GM23338 (cell line): ENCODE results near the gene NTMT2. TPM values are rescaled to one million over a fixed set of nuclear protein-coding genes. Genes with fewer than 3 reads are reported as not detected.

Source experiments
- ATAC-seq: fragments of 200-7000 bp; cut with Tn5 transposase; 3 replicates; pipeline ENCODE4 v1.9.1; 2020
- DNase-seq: peaks from one replicate; pipeline ENCODE4 v3.0.0-alpha.2; 2015; ENCODE audit warnings: low spot score
- H2AFZ ChIP-seq: fragments of 200-600 bp; sonication (generic); 2 replicates; pipeline ENCODE4 v1.8.0; 2016; ENCODE audit warnings: antibody characterized with exemption, mild to moderate bottlenecking, moderate library complexity
- H3F3A ChIP-seq: fragments of 200-600 bp; sonication (generic); replicated peaks from 2 replicates; pipeline ENCODE4 v1.8.0; 2017; ENCODE audit warnings: antibody characterized with exemption, mixed run types, low read depth
- H3K27ac ChIP-seq: fragments of 200-600 bp; sonication (generic); 2 replicates; pipeline ENCODE4 v1.6.1; 2016; ENCODE audit warnings: low read depth
- H3K27me3 ChIP-seq: fragments of 200-600 bp; sonication (generic); 2 replicates; pipeline ENCODE4 v1.8.0; 2016; ENCODE audit warnings: mild to moderate bottlenecking, mixed run types, moderate library complexity; ENCODE audit not compliant: insufficient read depth
- H3K36me3 ChIP-seq: fragments of 200-600 bp; sonication (generic); 2 replicates; pipeline ENCODE4 v1.8.0; 2016; ENCODE audit warnings: mild to moderate bottlenecking; ENCODE audit not compliant: insufficient read depth
- H3K4me1 ChIP-seq: fragments of 200-600 bp; sonication (generic); 2 replicates; pipeline ENCODE4 v1.8.0; 2016; ENCODE audit warnings: mild to moderate bottlenecking, moderate library complexity; ENCODE audit not compliant: insufficient read depth
- H3K4me2 ChIP-seq: fragments of 200-600 bp; sonication (generic); 2 replicates; pipeline ENCODE4 v1.7.1; 2017; ENCODE audit warnings: mixed run types
- H3K4me3 ChIP-seq: fragments of 200-600 bp; sonication (generic); 2 replicates; pipeline ENCODE4 v1.6.1; 2016; ENCODE audit warnings: mixed run types
- H3K79me2 ChIP-seq: fragments of 200-600 bp; sonication (generic); replicated peaks from 2 replicates; pipeline ENCODE4 v1.8.0; 2017; ENCODE audit warnings: mild to moderate bottlenecking; ENCODE audit not compliant: insufficient read depth
- H3K9me2 ChIP-seq: fragments of 200-600 bp; sonication (generic); 2 replicates; pipeline ENCODE4 v1.8.0; 2017; ENCODE audit not compliant: insufficient read depth
- H4K20me1 ChIP-seq: fragments of 200-600 bp; sonication (generic); replicated peaks from 2 replicates; pipeline ENCODE4 v1.8.0; 2017; ENCODE audit warnings: mild to moderate bottlenecking; ENCODE audit not compliant: insufficient read depth
- H3K27ac Mint-ChIP-seq: 2 replicates; pipeline ENCODE4 v1.8.0; 2020; ENCODE audit warnings: inconsistent platforms, mild to moderate bottlenecking, moderate library complexity, mixed read lengths
- H3K27me3 Mint-ChIP-seq: 3 replicates; pipeline ENCODE4 v1.8.0; 2022; ENCODE audit warnings: low read depth, mild to moderate bottlenecking, moderate library complexity, mixed read lengths, inconsistent platforms; ENCODE audit not compliant: insufficient read depth, poor library complexity
- H3K36me3 Mint-ChIP-seq: 3 replicates; pipeline ENCODE4 v1.8.0; 2021; ENCODE audit warnings: low read depth, mild to moderate bottlenecking, inconsistent platforms, moderate library complexity, mixed read lengths
- H3K4me1 Mint-ChIP-seq: 3 replicates; pipeline ENCODE4 v1.8.0; 2020; ENCODE audit warnings: mild to moderate bottlenecking, inconsistent platforms, mixed read lengths
- H3K4me3 Mint-ChIP-seq: 3 replicates; pipeline ENCODE4 v1.8.0; 2021; ENCODE audit warnings: moderate library complexity, mild to moderate bottlenecking, inconsistent platforms, mixed read lengths
- H3K9me3 Mint-ChIP-seq: 3 replicates; pipeline ENCODE4 v1.8.0; 2020; ENCODE audit warnings: moderate library complexity, mild to moderate bottlenecking, inconsistent platforms, mixed read lengths
- CREB1 ChIP-seq: fragments of 250-450 bp; sonication (Bioruptor Pico); IDR thresholded peaks from 2 replicates; pipeline ENCODE4 v1.5.0; 2020; ENCODE audit warnings: low read depth, mild to moderate bottlenecking, moderate library complexity
- EZH2 ChIP-seq: fragments of 200-600 bp; sonication (generic); IDR thresholded peaks from one replicate; pipeline ENCODE4 v1.8.0; 2017; ENCODE audit warnings: antibody characterized with exemption, mild to moderate bottlenecking, low read depth; ENCODE audit not compliant: unreplicated experiment
- EZH2phosphoT487 ChIP-seq: fragments of 200-600 bp; sonication (generic); IDR thresholded peaks from one replicate; pipeline ENCODE4 v1.8.1; 2018; ENCODE audit warnings: antibody characterized with exemption; ENCODE audit not compliant: unreplicated experiment
- JUNB ChIP-seq: IDR thresholded peaks from one replicate; pipeline ENCODE4 v1.6.1; 2016; ENCODE audit warnings: antibody characterized with exemption; ENCODE audit not compliant: unreplicated experiment
- NANOG ChIP-seq: IDR thresholded peaks from 2 replicates; pipeline ENCODE4 v1.6.1; 2016; ENCODE audit warnings: antibody characterized with exemption, borderline replicate concordance
- POLR2AphosphoS5 ChIP-seq: IDR thresholded peaks from 2 replicates; pipeline ENCODE4 v1.6.1; 2016; ENCODE audit warnings: antibody characterized with exemption, low read depth
- STAT1 ChIP-seq: IDR thresholded peaks from one replicate; pipeline ENCODE4 v1.6.1; 2016; ENCODE audit warnings: antibody characterized with exemption; ENCODE audit not compliant: unreplicated experiment
- ZNF114 ChIP-seq: fragments of 250-450 bp; sonication (Bioruptor Pico); IDR thresholded peaks from 2 replicates; pipeline ENCODE4 v1.5.0; 2020; ENCODE audit warnings: mild to moderate bottlenecking, moderate library complexity
- ZNF331 ChIP-seq: fragments of 250-450 bp; sonication (Bioruptor Pico); IDR thresholded peaks from 2 replicates; pipeline ENCODE4 v1.5.0; 2020; ENCODE audit warnings: low read depth, mild to moderate bottlenecking, moderate library complexity
- polyA plus RNA-seq: library from polyadenylated mRNA; unstranded; fragments of >200 nt; fragmentation: Nextera tagmentation; extraction: Ambion mirVana; gene quantifications from 2 replicates; pipeline ENCODE4 v1.2.1, GENCODE V29; 2016
- total RNA-seq: library from RNA; depleted of rRNA; stranded (reverse); fragments of >200 nt; shearing (Covaris generic); gene quantifications from 2 replicates; pipeline ENCODE4 v1.2.3, GENCODE V29; 2014
- TF ChIP-seq, protein P1 (sequence below): IDR thresholded peaks from 2 replicates; pipeline ENCODE4 v1.6.1; 2016; ENCODE audit warnings: antibody characterized with exemption
- TF ChIP-seq, protein P2 (sequence below): IDR thresholded peaks from one replicate; pipeline ENCODE4 v1.6.1; 2018; ENCODE audit warnings: antibody characterized with exemption; ENCODE audit not compliant: unreplicated experiment
- TF ChIP-seq, protein P3 (sequence below), 2 experiments: fragments of 200-600 bp in 1 of 2; sonication (generic) in 1 of 2; conservative IDR thresholded peaks; 2 replicates each; pipeline versions ENCODE4 v1.5.1 to v1.6.1; 2016 to 2017; ENCODE audit warnings: antibody characterized with exemption in 2 of 2, low read depth in 2 of 2, mild to moderate bottlenecking in 2 of 2, moderate library complexity in 1 of 2
- TF ChIP-seq, protein P4 (sequence below): fragments of 250-450 bp; sonication (Bioruptor Pico); IDR thresholded peaks from 2 replicates; pipeline ENCODE4 v1.5.0; 2020; ENCODE audit warnings: mild to moderate bottlenecking, moderate library complexity

The NTMT2 gene
- total and polyA plus RNA-seq, 2 experiments from 2014 or later = 0.48 TPM; not detected in 1

DNA sequence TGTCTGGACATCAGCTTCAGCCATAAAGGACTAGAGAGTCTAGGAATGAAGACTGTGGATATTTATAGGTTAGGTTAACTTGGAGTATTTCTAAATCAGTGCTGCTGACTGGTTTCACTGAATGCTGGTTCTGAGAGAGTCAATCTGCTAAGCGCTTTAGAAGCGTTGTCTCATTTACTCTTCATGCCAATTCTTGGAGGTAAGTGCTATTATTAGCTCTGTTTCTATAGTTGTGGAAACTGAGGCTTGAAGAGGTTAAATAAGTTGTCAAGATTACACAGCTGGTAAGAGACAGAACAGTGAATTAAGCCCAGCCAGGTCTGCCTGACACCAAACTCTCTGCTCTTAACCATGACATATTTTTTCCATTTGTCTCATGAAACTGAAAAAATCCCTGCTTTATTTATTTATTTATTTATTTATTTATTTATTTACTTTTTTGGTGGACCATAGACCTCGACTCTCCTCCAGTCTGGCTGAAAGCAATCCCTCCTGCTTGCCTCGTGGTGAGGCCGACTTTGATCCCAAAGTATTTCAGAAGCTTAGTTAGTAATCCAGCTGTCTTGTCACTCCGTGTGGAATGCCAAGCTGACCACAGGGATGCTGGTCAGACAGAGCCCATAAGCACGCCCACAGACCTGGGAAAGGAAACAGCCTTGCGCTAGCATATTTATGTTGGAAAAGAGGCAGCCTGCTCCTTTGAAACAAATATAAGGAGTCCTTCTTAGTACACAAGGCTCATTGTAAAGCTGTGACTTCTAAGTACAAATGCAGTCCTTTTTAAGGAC lies 16.9 kb downstream of the NTMT2 start:
- Histone ChIP-seq H3K27ac (no peak overlapping the region), H3F3A (no peaks in the 10 kb centered on the region), H3K4me3 (no peak overlapping the region), H3K4me2 (no peak overlapping the region), H3K36me3 (no peaks in the 10 kb centered on the region), H3K79me2 (no peaks in the 10 kb centered on the region), H3K27me3 (no peaks in the 10 kb centered on the region), H2AFZ (no peak overlapping the region), H3K9me2 (no peaks in the 10 kb centered on the region), H3K4me1 (no peaks in the 10 kb centered on the region), H4K20me1 (no peaks in the 10 kb centered on the region)
- H3K27me3 Mint-ChIP-seq = no peaks in the 10 kb centered on the region
- no peak for TF ChIP-seq ZNF114
- TF ChIP-seq, protein P1, sequence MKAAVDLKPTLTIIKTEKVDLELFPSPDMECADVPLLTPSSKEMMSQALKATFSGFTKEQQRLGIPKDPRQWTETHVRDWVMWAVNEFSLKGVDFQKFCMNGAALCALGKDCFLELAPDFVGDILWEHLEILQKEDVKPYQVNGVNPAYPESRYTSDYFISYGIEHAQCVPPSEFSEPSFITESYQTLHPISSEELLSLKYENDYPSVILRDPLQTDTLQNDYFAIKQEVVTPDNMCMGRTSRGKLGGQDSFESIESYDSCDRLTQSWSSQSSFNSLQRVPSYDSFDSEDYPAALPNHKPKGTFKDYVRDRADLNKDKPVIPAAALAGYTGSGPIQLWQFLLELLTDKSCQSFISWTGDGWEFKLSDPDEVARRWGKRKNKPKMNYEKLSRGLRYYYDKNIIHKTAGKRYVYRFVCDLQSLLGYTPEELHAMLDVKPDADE = no peak
- no peak for TF ChIP-seq EZH2
- TF ChIP-seq EZH2phosphoT487 = no peak
- TF ChIP-seq, protein P2, sequence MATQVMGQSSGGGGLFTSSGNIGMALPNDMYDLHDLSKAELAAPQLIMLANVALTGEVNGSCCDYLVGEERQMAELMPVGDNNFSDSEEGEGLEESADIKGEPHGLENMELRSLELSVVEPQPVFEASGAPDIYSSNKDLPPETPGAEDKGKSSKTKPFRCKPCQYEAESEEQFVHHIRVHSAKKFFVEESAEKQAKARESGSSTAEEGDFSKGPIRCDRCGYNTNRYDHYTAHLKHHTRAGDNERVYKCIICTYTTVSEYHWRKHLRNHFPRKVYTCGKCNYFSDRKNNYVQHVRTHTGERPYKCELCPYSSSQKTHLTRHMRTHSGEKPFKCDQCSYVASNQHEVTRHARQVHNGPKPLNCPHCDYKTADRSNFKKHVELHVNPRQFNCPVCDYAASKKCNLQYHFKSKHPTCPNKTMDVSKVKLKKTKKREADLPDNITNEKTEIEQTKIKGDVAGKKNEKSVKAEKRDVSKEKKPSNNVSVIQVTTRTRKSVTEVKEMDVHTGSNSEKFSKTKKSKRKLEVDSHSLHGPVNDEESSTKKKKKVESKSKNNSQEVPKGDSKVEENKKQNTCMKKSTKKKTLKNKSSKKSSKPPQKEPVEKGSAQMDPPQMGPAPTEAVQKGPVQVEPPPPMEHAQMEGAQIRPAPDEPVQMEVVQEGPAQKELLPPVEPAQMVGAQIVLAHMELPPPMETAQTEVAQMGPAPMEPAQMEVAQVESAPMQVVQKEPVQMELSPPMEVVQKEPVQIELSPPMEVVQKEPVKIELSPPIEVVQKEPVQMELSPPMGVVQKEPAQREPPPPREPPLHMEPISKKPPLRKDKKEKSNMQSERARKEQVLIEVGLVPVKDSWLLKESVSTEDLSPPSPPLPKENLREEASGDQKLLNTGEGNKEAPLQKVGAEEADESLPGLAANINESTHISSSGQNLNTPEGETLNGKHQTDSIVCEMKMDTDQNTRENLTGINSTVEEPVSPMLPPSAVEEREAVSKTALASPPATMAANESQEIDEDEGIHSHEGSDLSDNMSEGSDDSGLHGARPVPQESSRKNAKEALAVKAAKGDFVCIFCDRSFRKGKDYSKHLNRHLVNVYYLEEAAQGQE = no peak
- TF ChIP-seq NANOG = no peak
- TF ChIP-seq, protein P3, sequence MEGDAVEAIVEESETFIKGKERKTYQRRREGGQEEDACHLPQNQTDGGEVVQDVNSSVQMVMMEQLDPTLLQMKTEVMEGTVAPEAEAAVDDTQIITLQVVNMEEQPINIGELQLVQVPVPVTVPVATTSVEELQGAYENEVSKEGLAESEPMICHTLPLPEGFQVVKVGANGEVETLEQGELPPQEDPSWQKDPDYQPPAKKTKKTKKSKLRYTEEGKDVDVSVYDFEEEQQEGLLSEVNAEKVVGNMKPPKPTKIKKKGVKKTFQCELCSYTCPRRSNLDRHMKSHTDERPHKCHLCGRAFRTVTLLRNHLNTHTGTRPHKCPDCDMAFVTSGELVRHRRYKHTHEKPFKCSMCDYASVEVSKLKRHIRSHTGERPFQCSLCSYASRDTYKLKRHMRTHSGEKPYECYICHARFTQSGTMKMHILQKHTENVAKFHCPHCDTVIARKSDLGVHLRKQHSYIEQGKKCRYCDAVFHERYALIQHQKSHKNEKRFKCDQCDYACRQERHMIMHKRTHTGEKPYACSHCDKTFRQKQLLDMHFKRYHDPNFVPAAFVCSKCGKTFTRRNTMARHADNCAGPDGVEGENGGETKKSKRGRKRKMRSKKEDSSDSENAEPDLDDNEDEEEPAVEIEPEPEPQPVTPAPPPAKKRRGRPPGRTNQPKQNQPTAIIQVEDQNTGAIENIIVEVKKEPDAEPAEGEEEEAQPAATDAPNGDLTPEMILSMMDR (conservative IDR thresholded peaks at IDR 0.05; ENCODE audit: low read depth in 2 of 2) = no peak
- TF ChIP-seq CREB1 = no peak
- TF ChIP-seq ZNF331 (CRISPR knock-in tag) = no peak
- TF ChIP-seq STAT1 = no peak
- no peak for TF ChIP-seq JUNB
- no peak for TF ChIP-seq POLR2AphosphoS5
- TF ChIP-seq, protein P4, sequence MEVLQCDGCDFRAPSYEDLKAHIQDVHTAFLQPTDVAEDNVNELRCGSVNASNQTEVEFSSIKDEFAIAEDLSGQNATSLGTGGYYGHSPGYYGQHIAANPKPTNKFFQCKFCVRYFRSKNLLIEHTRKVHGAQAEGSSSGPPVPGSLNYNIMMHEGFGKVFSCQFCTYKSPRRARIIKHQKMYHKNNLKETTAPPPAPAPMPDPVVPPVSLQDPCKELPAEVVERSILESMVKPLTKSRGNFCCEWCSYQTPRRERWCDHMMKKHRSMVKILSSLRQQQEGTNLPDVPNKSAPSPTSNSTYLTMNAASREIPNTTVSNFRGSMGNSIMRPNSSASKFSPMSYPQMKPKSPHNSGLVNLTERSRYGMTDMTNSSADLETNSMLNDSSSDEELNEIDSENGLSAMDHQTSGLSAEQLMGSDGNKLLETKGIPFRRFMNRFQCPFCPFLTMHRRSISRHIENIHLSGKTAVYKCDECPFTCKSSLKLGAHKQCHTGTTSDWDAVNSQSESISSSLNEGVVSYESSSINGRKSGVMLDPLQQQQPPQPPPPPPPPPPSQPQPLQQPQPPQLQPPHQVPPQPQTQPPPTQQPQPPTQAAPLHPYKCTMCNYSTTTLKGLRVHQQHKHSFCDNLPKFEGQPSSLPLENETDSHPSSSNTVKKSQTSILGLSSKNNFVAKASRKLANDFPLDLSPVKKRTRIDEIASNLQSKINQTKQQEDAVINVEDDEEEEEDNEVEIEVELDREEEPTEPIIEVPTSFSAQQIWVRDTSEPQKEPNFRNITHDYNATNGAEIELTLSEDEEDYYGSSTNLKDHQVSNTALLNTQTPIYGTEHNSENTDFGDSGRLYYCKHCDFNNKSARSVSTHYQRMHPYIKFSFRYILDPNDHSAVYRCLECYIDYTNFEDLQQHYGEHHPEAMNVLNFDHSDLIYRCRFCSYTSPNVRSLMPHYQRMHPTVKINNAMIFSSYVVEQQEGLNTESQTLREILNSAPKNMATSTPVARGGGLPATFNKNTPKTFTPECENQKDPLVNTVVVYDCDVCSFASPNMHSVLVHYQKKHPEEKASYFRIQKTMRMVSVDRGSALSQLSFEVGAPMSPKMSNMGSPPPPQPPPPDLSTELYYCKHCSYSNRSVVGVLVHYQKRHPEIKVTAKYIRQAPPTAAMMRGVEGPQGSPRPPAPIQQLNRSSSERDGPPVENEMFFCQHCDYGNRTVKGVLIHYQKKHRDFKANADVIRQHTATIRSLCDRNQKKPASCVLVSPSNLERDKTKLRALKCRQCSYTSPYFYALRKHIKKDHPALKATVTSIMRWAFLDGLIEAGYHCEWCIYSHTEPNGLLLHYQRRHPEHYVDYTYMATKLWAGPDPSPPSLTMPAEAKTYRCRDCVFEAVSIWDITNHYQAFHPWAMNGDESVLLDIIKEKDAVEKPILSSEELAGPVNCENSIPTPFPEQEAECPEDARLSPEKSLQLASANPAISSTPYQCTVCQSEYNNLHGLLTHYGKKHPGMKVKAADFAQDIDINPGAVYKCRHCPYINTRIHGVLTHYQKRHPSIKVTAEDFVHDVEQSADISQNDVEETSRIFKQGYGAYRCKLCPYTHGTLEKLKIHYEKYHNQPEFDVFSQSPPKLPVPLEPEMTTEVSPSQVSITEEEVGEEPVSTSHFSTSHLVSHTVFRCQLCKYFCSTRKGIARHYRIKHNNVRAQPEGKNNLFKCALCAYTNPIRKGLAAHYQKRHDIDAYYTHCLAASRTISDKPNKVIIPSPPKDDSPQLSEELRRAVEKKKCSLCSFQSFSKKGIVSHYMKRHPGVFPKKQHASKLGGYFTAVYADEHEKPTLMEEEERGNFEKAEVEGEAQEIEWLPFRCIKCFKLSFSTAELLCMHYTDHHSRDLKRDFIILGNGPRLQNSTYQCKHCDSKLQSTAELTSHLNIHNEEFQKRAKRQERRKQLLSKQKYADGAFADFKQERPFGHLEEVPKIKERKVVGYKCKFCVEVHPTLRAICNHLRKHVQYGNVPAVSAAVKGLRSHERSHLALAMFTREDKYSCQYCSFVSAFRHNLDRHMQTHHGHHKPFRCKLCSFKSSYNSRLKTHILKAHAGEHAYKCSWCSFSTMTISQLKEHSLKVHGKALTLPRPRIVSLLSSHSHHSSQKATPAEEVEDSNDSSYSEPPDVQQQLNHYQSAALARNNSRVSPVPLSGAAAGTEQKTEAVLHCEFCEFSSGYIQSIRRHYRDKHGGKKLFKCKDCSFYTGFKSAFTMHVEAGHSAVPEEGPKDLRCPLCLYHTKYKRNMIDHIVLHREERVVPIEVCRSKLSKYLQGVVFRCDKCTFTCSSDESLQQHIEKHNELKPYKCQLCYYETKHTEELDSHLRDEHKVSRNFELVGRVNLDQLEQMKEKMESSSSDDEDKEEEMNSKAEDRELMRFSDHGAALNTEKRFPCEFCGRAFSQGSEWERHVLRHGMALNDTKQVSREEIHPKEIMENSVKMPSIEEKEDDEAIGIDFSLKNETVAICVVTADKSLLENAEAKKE = no peak
- no peaks in the 10 kb centered on the region for H3K9me3 Mint-ChIP-seq
- peak; percentile 9 for DNase-seq
- H3K4me1 Mint-ChIP-seq = peaks cover 3% of the 10 kb centered on the region; the same call in 1 of the 3 replicates
- no peak overlapping the region for H3K27ac Mint-ChIP-seq
- peak; percentile 45; the same call in 2 of the 3 replicates for ATAC-seq
- no peaks in the 10 kb centered on the region for H3K36me3 Mint-ChIP-seq
- H3K4me3 Mint-ChIP-seq = no peak overlapping the region
